SU-DHL-6 (cell line): ENCODE data around the gene SH3PXD2A.

Experiments used
- EZH2phosphoT487 ChIP-seq: fragments of 200-600 bp; sonication (generic), shearing (Covaris generic); conservative IDR thresholded peaks from 2 replicates; pipeline ENCODE4 v1.6.1; 2018; ENCODE audit warnings: mild to moderate bottlenecking, antibody characterized with exemption, low read length, moderate library complexity, mixed read lengths
- TF ChIP-seq, protein P1 (sequence below): fragments of 200-600 bp; sonication (generic); IDR thresholded peaks from one replicate; pipeline ENCODE4 v1.5.1; 2017; ENCODE audit warnings: antibody characterized with exemption, mild to moderate bottlenecking, low read length, moderate library complexity; ENCODE audit not compliant: insufficient read depth, poor library complexity, severe bottlenecking

DNA sequence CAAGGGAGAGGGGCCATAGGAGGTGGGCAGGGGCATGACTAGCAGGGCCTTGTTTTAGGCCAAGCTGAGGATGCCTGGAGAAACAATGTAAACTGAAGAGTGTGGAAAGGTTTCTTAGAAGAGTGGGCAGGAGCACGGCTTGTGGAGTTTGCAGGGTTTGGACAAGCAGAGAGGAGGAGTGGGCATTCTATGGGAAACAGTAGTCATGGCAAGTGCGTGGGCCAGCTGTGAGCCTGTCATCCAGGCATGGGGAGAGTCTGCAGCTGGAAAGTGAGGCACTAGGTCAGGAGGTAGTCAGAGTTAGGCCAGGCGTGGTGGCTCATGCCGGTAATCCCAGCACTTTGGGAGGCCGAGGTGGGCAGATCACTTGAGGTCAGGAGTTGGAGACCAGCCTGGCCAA is 130.1 kb downstream of the SH3PXD2A start:
- TF ChIP-seq, protein P1, sequence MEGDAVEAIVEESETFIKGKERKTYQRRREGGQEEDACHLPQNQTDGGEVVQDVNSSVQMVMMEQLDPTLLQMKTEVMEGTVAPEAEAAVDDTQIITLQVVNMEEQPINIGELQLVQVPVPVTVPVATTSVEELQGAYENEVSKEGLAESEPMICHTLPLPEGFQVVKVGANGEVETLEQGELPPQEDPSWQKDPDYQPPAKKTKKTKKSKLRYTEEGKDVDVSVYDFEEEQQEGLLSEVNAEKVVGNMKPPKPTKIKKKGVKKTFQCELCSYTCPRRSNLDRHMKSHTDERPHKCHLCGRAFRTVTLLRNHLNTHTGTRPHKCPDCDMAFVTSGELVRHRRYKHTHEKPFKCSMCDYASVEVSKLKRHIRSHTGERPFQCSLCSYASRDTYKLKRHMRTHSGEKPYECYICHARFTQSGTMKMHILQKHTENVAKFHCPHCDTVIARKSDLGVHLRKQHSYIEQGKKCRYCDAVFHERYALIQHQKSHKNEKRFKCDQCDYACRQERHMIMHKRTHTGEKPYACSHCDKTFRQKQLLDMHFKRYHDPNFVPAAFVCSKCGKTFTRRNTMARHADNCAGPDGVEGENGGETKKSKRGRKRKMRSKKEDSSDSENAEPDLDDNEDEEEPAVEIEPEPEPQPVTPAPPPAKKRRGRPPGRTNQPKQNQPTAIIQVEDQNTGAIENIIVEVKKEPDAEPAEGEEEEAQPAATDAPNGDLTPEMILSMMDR = no peak
- TF ChIP-seq EZH2phosphoT487 = no peak
